ENCODE measurements around the gene PLA2G3. TPM values are rescaled to one million over a fixed set of nuclear protein-coding genes. Genes with fewer than 3 reads are reported as not detected.

The PLA2G3 gene
- total and polyA plus RNA-seq, 2 experiments from 2014 or later: 18.0 to 34.5 TPM

DNA sequence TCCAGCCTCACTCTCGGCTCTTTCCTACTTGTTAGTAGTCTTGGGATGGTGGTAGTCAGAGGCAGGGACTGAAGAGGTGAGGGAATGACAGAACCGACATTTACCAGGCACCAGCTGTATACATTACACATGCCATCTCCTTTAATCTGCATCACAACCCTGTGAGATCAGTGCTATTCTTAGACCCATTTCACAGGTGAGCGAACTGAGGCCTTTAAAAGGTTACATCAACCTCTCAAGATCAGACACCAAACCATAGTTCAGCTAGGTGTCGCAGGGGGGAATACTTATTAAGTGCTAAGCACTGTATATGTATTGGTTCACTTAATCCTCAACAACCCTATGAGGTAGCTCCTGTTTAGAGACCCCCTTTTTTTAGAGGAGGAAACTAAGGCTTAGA lies 5.6 kb downstream of the PLA2G3 start:
- Histone ChIP-seq H2AFZ (no peak overlapping the region), H4K20me1 (replicated peaks; ENCODE audit: insufficient read depth) (peaks cover 6% of the 10 kb centered on the region; the same call in 1 of the 2 replicates), H3K27ac (ENCODE audit: low read depth) (no peak overlapping the region), H3K4me1 (ENCODE audit: insufficient read depth) (peaks cover 15% of the 10 kb centered on the region), H3K79me2 (replicated peaks; ENCODE audit: insufficient read depth) (peaks cover 21% of the 10 kb centered on the region), H3K4me2 (no peak overlapping the region), H3K36me3 (ENCODE audit: insufficient read depth) (peaks cover 17% of the 10 kb centered on the region), H3K27me3 (ENCODE audit: insufficient read depth) (no peaks in the 10 kb centered on the region), H3F3A (replicated peaks; ENCODE audit: low read depth) (no peaks in the 10 kb centered on the region), H3K9me2 (ENCODE audit: insufficient read depth) (no peaks in the 10 kb centered on the region), H3K4me3 (no peak overlapping the region)
- ATAC-seq (no peak), DNase-seq (ENCODE audit: low spot score) (no peak)
- Mint-ChIP-seq H3K4me1 (peaks cover 13% of the 10 kb centered on the region), H3K27me3 (ENCODE audit: insufficient read depth, low read depth, poor library complexity) (peaks cover 7% of the 10 kb centered on the region), H3K9me3 (no peaks in the 10 kb centered on the region), H3K36me3 (ENCODE audit: low read depth) (peaks cover 29% of the 10 kb centered on the region), H3K27ac (no peak overlapping the region), H3K4me3 (no peak overlapping the region)
- no peak for TF ChIP-seq NANOG (IDR thresholded peaks at IDR 0.05; ENCODE audit: borderline replicate concordance)
- TF ChIP-seq ETS1 (IDR thresholded peaks at IDR 0.05): no peak
- TF ChIP-seq ZNF331 (CRISPR knock-in tag; IDR thresholded peaks at IDR 0.05; ENCODE audit: low read depth): no peak
- TF ChIP-seq EZH2phosphoT487 (IDR thresholded peaks at IDR 0.05; ENCODE audit: unreplicated experiment): no peak

- no peak overlapping the region for H3K4me3 Mint-ChIP-seq
- H3K9me2 ChIP-seq (ENCODE audit: insufficient read depth): no peaks in the 10 kb centered on the region
- no peak overlapping the region for H3K4me2 ChIP-seq
- H3K36me3 Mint-ChIP-seq (ENCODE audit: low read depth): peaks cover 29% of the 10 kb centered on the region
- peaks cover 6% of the 10 kb centered on the region; the same call in 1 of the 2 replicates for H4K20me1 ChIP-seq (replicated peaks; ENCODE audit: insufficient read depth)
- no peak overlapping the region for H3K4me3 ChIP-seq
- peaks cover 7% of the 10 kb centered on the region for H3K4me1 ChIP-seq (ENCODE audit: insufficient read depth)
- DNase-seq (ENCODE audit: low spot score) (no peak), ATAC-seq (no peak)
- no peaks in the 10 kb centered on the region for H3K27me3 ChIP-seq (ENCODE audit: insufficient read depth)
- peaks cover 7% of the 10 kb centered on the region for H3K27me3 Mint-ChIP-seq (ENCODE audit: insufficient read depth, low read depth, poor library complexity)
- H3K36me3 ChIP-seq (ENCODE audit: insufficient read depth): peaks cover 17% of the 10 kb centered on the region
- no peak overlapping the region for H2AFZ ChIP-seq
- no peak overlapping the region for H3K27ac ChIP-seq (ENCODE audit: low read depth)
- peaks cover 13% of the 10 kb centered on the region for H3K79me2 ChIP-seq (replicated peaks; ENCODE audit: insufficient read depth)
- no peaks in the 10 kb centered on the region for H3F3A ChIP-seq (replicated peaks; ENCODE audit: low read depth)
- H3K4me1 Mint-ChIP-seq: peaks cover 6% of the 10 kb centered on the region
- H3K27ac Mint-ChIP-seq: no peak overlapping the region
- H3K9me3 Mint-ChIP-seq: no peaks in the 10 kb centered on the region
- TF ChIP-seq ETS1 (IDR thresholded peaks at IDR 0.05) (no peak), NANOG (IDR thresholded peaks at IDR 0.05; ENCODE audit: borderline replicate concordance) (no peak), JUNB (IDR thresholded peaks at IDR 0.05; ENCODE audit: unreplicated experiment) (no peak), EZH2 (IDR thresholded peaks at IDR 0.05; ENCODE audit: low read depth, unreplicated experiment) (no peak), ZNF114 (CRISPR knock-in tag; IDR thresholded peaks at IDR 0.05) (no peak), CREB1 (CRISPR knock-in tag; IDR thresholded peaks at IDR 0.05; ENCODE audit: low read depth) (no peak), ZNF331 (CRISPR knock-in tag; IDR thresholded peaks at IDR 0.05; ENCODE audit: low read depth) (no peak), STAT1 (IDR thresholded peaks at IDR 0.05; ENCODE audit: unreplicated experiment) (no peak), POLR2AphosphoS5 (IDR thresholded peaks at IDR 0.05; ENCODE audit: low read depth) (no peak), REST (IDR thresholded peaks at IDR 0.05; ENCODE audit: unreplicated experiment) (no peak)
- TF ChIP-seq, protein P1, sequence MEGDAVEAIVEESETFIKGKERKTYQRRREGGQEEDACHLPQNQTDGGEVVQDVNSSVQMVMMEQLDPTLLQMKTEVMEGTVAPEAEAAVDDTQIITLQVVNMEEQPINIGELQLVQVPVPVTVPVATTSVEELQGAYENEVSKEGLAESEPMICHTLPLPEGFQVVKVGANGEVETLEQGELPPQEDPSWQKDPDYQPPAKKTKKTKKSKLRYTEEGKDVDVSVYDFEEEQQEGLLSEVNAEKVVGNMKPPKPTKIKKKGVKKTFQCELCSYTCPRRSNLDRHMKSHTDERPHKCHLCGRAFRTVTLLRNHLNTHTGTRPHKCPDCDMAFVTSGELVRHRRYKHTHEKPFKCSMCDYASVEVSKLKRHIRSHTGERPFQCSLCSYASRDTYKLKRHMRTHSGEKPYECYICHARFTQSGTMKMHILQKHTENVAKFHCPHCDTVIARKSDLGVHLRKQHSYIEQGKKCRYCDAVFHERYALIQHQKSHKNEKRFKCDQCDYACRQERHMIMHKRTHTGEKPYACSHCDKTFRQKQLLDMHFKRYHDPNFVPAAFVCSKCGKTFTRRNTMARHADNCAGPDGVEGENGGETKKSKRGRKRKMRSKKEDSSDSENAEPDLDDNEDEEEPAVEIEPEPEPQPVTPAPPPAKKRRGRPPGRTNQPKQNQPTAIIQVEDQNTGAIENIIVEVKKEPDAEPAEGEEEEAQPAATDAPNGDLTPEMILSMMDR (conservative IDR thresholded peaks at IDR 0.05; ENCODE audit: low read depth in 2 of 2): no peak
Observed at GRCh38 chr22:31133911-31134310, 6.4 kb downstream of the PLA2G3 start.

Data from GM23338 (cell line).